GM21528 (cell line): Measurements from ENCODE around the gene PXMP4.
"Not testable (repeated sequence)": the region's sequence is repeated elsewhere in the genome, so short reads cannot be mapped to it uniquely, and the experiment has no call there.

ENCODE experiments used
- ATAC-seq: cut with Tn5 transposase; IDR thresholded peaks from one replicate; pipeline ENCODE4 v1.9.1; 2021; ENCODE audit warnings: mild to moderate bottlenecking, moderate library complexity; ENCODE audit not compliant: unreplicated experiment, low FRiP score

Gene PXMP4

GRCh38 chr20:33704197-33704924 lies 15.7 kb downstream of the PXMP4 start:
- no peak for ATAC-seq

GRCh38 chr20:33703498-33704137 lies 16.5 kb downstream of the PXMP4 start:
- ATAC-seq, result no peak

- ATAC-seq, result no peak
These were observed 17.2 kb downstream of the PXMP4 start for GRCh38 chr20:33702861-33703260.

- ATAC-seq, result no peak
These were observed 18.3 kb downstream of the PXMP4 start for GRCh38 chr20:33701629-33702450.

- not testable (repeated sequence) for ATAC-seq
These were observed 19.2 kb downstream of the PXMP4 start for GRCh38 chr20:33700696-33701441.

GRCh38 chr20:33698966-33699365 lies 21.1 kb downstream of the PXMP4 start:
- not testable (repeated sequence) for ATAC-seq

- no peak for ATAC-seq
These were observed 23.0 kb downstream of the PXMP4 start for GRCh38 chr20:33697129-33697528.

- ATAC-seq, result no peak
These were observed 23.7 kb downstream of the PXMP4 start for GRCh38 chr20:33696448-33696847.

- no peak for ATAC-seq
These were observed 25.5 kb downstream of the PXMP4 start for GRCh38 chr20:33694639-33695012.

GRCh38 chr20:33693741-33694638 lies 26.1 kb downstream of the PXMP4 start:
- ATAC-seq, result no peak

- no peak for ATAC-seq
These were observed 26.8 kb downstream of the PXMP4 start for GRCh38 chr20:33693289-33693688.

GRCh38 chr20:33689973-33690372 lies 30.1 kb downstream of the PXMP4 start:
- ATAC-seq, result no peak

GRCh38 chr20:33689493-33689892 lies 30.6 kb downstream of the PXMP4 start:
- ATAC-seq, result no peak

- no peak for ATAC-seq
These were observed 31.1 kb downstream of the PXMP4 start for GRCh38 chr20:33688938-33689424.

- ATAC-seq, result no peak
These were observed 31.8 kb downstream of the PXMP4 start for GRCh38 chr20:33687993-33688937.

- no peak for ATAC-seq
These were observed 32.7 kb downstream of the PXMP4 start for GRCh38 chr20:33687370-33687915.

GRCh38 chr20:33686984-33687366 lies 33.1 kb downstream of the PXMP4 start:
- ATAC-seq, result no peak
